ENCODE results near the gene EHMT1.

DNA sequence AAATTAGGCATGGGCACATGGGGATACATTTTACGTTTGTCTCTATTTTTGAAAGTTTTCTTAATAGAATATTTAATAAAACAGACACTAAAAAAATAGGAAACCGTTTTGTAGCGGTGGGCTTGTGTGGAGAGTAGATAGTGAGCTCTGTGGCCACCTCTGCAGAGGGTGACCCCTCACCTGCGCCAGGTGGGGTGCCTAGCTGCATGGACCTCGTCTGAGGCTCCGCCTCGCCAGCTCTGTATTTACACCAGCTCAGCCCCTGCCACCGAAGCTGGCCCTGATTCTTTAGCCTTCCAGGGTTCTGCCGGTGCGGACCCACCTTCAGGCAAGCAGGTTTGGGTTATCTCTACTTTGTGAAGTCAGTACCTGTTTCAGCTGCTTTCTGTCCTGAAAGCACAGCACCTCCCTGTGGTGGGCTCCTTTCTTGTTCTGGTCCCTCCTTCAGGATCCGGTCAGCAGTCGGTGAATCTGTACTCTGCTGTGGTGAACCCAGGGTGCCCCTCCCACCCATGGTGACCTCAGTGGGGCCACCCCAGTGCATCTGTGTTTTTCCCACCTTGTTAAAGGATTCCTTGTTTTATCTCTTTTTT lies 153.6 kb downstream of the EHMT1 start:
- TF ChIP-seq ZNF274 (IDR thresholded peaks at IDR 0.05; ENCODE audit: low read depth, low read length) (no peak), YY1 (IDR thresholded peaks at IDR 0.05; ENCODE audit: insufficient read depth, insufficient read length) (no peak)

Measured in NT2/D1 (cell line).